ENCODE measurements around the gene IGFBP3. TPM values are rescaled to one million over a fixed set of nuclear protein-coding genes. Genes with fewer than 3 reads are reported as not detected.

The IGFBP3 gene
- total and polyA plus RNA-seq, 2 of the 13 experiments (the other 11 are each of a cell fraction or from before 2014, with no cell fraction given) = 57.5 TPM; not detected in 1

- no peak for TF ChIP-seq ZNF407 (CRISPR knock-in tag; IDR thresholded peaks at IDR 0.05; ENCODE audit: not compliant biosample characterization)
- no peak for TF ChIP-seq DBP (CRISPR knock-in tag; IDR thresholded peaks at IDR 0.05; ENCODE audit: not compliant biosample characterization)
- TF ChIP-seq PPARG (CRISPR knock-in tag; conservative IDR thresholded peaks at IDR 0.05) = no peak; the same call in 1 of the 2 replicates
- no peak for TF ChIP-seq ISX (CRISPR knock-in tag; conservative IDR thresholded peaks at IDR 0.05)
- 0 out of 2 replicates have a peak, but pooled peaks have one; percentile 14 for TF ChIP-seq TFDP1 (CRISPR knock-in tag; IDR thresholded peaks at IDR 0.05; ENCODE audit: borderline replicate concordance)
- TF ChIP-seq KDM2A (CRISPR knock-in tag; IDR thresholded peaks at IDR 0.05; ENCODE audit: borderline replicate concordance, low read depth) = no peak; the same call in 1 of the 2 replicates
- TF ChIP-seq SAFB2 (CRISPR knock-in tag; IDR thresholded peaks at IDR 0.05; ENCODE audit: borderline replicate concordance, low read depth) = no peak
- TF ChIP-seq CBX1 (IDR thresholded peaks at IDR 0.05; ENCODE audit: low read depth) = no peak
- TF ChIP-seq TEAD3 (CRISPR knock-in tag; optimal IDR thresholded peaks at IDR 0.05; ENCODE audit: borderline replicate concordance) = no peak
- no peak for TF ChIP-seq ZNF282 (IDR thresholded peaks at IDR 0.05; ENCODE audit: partially characterized antibody)
- TF ChIP-seq SKIL (CRISPR knock-in tag; IDR thresholded peaks at IDR 0.05; ENCODE audit: borderline replicate concordance) = no peak; the same call in 1 of the 2 replicates
- TF ChIP-seq SYNCRIP (IDR thresholded peaks at IDR 0.05; ENCODE audit: insufficient read depth, low read depth, low read length) = no peak
- TF ChIP-seq BRCA1 (CRISPR knock-in tag; IDR thresholded peaks at IDR 0.05) = peak; percentile 88; the same call in 1 of the 2 replicates
- peak; percentile 15; the same call in 1 of the 2 replicates for TF ChIP-seq POGK (CRISPR knock-in tag; conservative IDR thresholded peaks at IDR 0.05)
Measured at GRCh38 chr7:45893374-45893995, 27.6 kb downstream of the IGFBP3 start (continued).

Data from HepG2 (cell line).